Fibroblast of lung (primary cell): ENCODE results near the gene ZNF831.

Source experiments
- EZH2 ChIP-seq: IDR thresholded peaks from 2 replicates; pipeline ENCODE4 v1.5.1; 2012; ENCODE audit warnings: low read length, control low read depth, mild to moderate bottlenecking; ENCODE audit errors: missing control alignments
- TF ChIP-seq, protein P1 (sequence below), 2 donors: IDR thresholded peaks in 1 of 2; conservative IDR thresholded peaks in 1 of 2; 1 replicate in 1 of 2; 2 replicates in 1 of 2; pipeline ENCODE4 v1.5.1; 2011 to 2012; ENCODE audit warnings: low read length in 2 of 2, control low read depth in 1 of 2, inconsistent platforms in 1 of 2, low read depth in 1 of 2, mild to moderate bottlenecking in 1 of 2

DNA sequence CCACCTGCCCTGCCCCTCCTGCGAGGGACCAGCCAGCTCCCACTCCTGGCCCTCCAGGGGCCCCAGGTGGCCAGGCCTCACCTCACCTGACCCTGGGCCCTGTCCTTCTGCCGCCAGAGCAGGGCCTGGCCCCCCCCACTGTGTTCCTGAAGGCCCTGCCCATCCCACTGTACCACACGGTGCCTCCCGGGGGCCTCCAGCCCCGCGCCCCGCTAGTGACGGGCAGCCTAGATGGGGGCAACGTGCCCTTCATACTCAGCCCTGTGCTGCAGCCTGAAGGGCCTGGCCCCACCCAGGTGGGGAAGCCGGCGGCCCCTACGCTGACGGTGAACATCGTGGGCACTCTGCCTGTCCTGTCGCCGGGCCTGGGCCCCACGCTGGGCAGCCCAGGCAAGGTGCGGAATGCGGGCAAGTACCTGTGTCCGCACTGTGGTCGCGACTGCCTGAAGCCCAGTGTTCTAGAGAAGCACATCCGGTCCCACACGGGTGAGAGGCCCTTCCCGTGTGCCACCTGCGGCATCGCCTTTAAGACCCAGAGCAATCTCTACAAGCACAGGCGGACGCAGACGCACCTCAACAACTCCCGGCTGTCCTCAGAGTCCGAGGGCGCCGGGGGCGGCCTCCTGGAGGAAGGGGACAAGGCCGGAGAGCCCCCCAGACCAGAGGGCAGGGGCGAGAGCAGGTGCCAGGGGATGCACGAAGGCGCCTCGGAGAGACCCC, 27.6 kb downstream of the ZNF831 start:
- TF ChIP-seq, protein P1, sequence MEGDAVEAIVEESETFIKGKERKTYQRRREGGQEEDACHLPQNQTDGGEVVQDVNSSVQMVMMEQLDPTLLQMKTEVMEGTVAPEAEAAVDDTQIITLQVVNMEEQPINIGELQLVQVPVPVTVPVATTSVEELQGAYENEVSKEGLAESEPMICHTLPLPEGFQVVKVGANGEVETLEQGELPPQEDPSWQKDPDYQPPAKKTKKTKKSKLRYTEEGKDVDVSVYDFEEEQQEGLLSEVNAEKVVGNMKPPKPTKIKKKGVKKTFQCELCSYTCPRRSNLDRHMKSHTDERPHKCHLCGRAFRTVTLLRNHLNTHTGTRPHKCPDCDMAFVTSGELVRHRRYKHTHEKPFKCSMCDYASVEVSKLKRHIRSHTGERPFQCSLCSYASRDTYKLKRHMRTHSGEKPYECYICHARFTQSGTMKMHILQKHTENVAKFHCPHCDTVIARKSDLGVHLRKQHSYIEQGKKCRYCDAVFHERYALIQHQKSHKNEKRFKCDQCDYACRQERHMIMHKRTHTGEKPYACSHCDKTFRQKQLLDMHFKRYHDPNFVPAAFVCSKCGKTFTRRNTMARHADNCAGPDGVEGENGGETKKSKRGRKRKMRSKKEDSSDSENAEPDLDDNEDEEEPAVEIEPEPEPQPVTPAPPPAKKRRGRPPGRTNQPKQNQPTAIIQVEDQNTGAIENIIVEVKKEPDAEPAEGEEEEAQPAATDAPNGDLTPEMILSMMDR (conservative IDR thresholded peaks at IDR 0.05 in 1 of 2, IDR thresholded peaks at IDR 0.05 in 1 of 2; ENCODE audit: low read depth in 1 of 2, low read length in 2 of 2) = no peak
- no peak for TF ChIP-seq EZH2
